ENCODE results near the gene TSPEAR. TPM values are rescaled to one million over a fixed set of nuclear protein-coding genes. Genes with fewer than 3 reads are reported as not detected.

TSPEAR gene
- total and polyA plus RNA-seq, 2 of the 13 experiments (the other 11 are each of a cell fraction or from before 2014, with no cell fraction given) = 0.07 to 0.32 TPM

DNA sequence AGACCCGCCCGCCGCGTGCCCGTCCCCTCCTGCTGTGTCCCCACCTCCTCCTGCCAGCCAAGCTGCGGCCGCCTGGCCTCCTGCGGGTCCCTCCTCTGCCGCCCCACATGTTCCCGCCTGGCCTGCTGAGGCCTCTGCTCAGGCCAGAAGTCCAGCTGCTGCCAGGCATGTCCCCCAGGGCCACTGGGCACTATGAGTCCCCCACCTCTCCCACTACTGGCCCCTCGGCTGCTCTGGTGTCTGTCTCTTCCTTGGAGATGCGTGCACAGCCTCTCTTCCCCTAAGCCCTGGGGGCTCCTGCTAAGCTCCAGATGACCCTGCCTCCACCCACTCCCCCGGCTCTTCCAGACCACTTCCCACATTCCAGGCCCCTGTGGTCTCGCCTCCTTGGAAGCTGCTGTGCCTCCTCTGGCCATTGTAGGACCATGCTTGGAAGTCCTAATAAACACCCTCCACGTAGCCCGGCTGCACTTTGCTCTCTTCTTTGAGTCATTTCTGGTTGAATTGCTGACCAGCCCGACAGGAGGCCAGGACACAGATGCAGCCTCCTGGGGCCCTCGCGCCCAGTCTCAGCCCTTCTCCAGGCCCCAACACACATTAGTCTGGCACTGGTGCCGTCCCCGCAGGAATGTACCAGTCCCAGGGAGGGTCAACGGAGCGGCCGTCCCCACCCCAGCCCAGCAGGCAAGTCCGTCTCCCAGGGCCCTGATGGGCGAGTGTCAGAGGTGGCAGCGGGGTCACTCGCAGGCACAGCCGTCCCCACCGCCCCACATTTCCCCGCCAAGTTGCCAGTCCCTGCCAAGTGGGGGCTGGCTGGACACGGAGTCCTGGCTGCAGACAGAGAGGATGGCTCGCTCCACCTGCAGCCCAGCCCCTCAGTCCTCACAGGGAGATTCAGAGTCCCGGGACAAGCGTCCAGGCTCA lies 13.3 kb downstream of the TSPEAR start (continued):
- TF ChIP-seq CCAR2 (optimal IDR thresholded peaks at IDR 0.05; ENCODE audit: low read depth, low read length) = no peak
- TF ChIP-seq, protein P1, sequence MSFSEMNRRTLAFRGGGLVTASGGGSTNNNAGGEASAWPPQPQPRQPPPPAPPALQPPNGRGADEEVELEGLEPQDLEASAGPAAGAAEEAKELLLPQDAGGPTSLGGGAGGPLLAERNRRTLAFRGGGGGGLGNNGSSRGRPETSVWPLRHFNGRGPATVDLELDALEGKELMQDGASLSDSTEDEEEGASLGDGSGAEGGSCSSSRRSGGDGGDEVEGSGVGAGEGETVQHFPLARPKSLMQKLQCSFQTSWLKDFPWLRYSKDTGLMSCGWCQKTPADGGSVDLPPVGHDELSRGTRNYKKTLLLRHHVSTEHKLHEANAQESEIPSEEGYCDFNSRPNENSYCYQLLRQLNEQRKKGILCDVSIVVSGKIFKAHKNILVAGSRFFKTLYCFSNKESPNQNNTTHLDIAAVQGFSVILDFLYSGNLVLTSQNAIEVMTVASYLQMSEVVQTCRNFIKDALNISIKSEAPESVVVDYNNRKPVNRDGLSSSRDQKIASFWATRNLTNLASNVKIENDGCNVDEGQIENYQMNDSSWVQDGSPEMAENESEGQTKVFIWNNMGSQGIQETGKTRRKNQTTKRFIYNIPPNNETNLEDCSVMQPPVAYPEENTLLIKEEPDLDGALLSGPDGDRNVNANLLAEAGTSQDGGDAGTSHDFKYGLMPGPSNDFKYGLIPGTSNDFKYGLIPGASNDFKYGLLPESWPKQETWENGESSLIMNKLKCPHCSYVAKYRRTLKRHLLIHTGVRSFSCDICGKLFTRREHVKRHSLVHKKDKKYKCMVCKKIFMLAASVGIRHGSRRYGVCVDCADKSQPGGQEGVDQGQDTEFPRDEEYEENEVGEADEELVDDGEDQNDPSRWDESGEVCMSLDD (CRISPR knock-in tag; IDR thresholded peaks at IDR 0.05; ENCODE audit: borderline replicate concordance) = no peak
- TF ChIP-seq FOXA1 (IDR thresholded peaks at IDR 0.05) = no peak
- no peak for TF ChIP-seq FOXA1 (CRISPR knock-in tag; IDR thresholded peaks at IDR 0.05)
- TF ChIP-seq FOXJ3 (CRISPR knock-in tag; IDR thresholded peaks at IDR 0.05; ENCODE audit: borderline replicate concordance) = no peak
- TF ChIP-seq ZFY (CRISPR knock-in tag; IDR thresholded peaks at IDR 0.05) = no peak; the same call in 1 of the 2 replicates
- TF ChIP-seq DMAP1 (CRISPR knock-in tag; IDR thresholded peaks at IDR 0.05) = peak; percentile 40
- TF ChIP-seq ONECUT2 (CRISPR knock-in tag; IDR thresholded peaks at IDR 0.05) = no peak
- TF ChIP-seq NFYC (CRISPR knock-in tag; IDR thresholded peaks at IDR 0.05) = no peak
- TF ChIP-seq CEBPB (IDR thresholded peaks at IDR 0.05; ENCODE audit: borderline replicate concordance, low read depth, low read length) = no peak
- 0 out of 2 replicates have a peak, but pooled peaks have one; percentile 60 for TF ChIP-seq ZNF451 (CRISPR knock-in tag; IDR thresholded peaks at IDR 0.05)
- TF ChIP-seq, protein P2, sequence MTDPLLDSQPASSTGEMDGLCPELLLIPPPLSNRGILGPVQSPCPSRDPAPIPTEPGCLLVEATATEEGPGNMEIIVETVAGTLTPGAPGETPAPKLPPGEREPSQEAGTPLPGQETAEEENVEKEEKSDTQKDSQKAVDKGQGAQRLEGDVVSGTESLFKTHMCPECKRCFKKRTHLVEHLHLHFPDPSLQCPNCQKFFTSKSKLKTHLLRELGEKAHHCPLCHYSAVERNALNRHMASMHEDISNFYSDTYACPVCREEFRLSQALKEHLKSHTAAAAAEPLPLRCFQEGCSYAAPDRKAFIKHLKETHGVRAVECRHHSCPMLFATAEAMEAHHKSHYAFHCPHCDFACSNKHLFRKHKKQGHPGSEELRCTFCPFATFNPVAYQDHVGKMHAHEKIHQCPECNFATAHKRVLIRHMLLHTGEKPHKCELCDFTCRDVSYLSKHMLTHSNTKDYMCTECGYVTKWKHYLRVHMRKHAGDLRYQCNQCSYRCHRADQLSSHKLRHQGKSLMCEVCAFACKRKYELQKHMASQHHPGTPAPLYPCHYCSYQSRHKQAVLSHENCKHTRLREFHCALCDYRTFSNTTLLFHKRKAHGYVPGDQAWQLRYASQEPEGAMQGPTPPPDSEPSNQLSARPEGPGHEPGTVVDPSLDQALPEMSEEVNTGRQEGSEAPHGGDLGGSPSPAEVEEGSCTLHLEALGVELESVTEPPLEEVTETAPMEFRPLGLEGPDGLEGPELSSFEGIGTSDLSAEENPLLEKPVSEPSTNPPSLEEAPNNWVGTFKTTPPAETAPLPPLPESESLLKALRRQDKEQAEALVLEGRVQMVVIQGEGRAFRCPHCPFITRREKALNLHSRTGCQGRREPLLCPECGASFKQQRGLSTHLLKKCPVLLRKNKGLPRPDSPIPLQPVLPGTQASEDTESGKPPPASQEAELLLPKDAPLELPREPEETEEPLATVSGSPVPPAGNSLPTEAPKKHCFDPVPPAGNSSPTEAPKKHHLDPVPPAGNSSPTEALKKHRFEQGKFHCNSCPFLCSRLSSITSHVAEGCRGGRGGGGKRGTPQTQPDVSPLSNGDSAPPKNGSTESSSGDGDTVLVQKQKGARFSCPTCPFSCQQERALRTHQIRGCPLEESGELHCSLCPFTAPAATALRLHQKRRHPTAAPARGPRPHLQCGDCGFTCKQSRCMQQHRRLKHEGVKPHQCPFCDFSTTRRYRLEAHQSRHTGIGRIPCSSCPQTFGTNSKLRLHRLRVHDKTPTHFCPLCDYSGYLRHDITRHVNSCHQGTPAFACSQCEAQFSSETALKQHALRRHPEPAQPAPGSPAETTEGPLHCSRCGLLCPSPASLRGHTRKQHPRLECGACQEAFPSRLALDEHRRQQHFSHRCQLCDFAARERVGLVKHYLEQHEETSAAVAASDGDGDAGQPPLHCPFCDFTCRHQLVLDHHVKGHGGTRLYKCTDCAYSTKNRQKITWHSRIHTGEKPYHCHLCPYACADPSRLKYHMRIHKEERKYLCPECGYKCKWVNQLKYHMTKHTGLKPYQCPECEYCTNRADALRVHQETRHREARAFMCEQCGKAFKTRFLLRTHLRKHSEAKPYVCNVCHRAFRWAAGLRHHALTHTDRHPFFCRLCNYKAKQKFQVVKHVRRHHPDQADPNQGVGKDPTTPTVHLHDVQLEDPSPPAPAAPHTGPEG (CRISPR knock-in tag; IDR thresholded peaks at IDR 0.05) = peak; percentile 46; the same call in 1 of the 2 replicates
- 0 out of 2 replicates have a peak, but pooled peaks have one; percentile 36 for TF ChIP-seq RARA (CRISPR knock-in tag; IDR thresholded peaks at IDR 0.05)
- no peak for TF ChIP-seq SMAD9 (CRISPR knock-in tag; IDR thresholded peaks at IDR 0.05)
- no peak for TF ChIP-seq MAZ (IDR thresholded peaks at IDR 0.05; ENCODE audit: borderline replicate concordance, low read depth, low read length)
- TF ChIP-seq MAZ (CRISPR knock-in tag; IDR thresholded peaks at IDR 0.05; ENCODE audit: low read depth) = no peak
- no peak for TF ChIP-seq POLR2G (IDR thresholded peaks at IDR 0.05; ENCODE audit: low read depth, low read length)
- TF ChIP-seq ZMYM3 (CRISPR knock-in tag; IDR thresholded peaks at IDR 0.05) = peak; percentile 76
- TF ChIP-seq, protein P3, sequence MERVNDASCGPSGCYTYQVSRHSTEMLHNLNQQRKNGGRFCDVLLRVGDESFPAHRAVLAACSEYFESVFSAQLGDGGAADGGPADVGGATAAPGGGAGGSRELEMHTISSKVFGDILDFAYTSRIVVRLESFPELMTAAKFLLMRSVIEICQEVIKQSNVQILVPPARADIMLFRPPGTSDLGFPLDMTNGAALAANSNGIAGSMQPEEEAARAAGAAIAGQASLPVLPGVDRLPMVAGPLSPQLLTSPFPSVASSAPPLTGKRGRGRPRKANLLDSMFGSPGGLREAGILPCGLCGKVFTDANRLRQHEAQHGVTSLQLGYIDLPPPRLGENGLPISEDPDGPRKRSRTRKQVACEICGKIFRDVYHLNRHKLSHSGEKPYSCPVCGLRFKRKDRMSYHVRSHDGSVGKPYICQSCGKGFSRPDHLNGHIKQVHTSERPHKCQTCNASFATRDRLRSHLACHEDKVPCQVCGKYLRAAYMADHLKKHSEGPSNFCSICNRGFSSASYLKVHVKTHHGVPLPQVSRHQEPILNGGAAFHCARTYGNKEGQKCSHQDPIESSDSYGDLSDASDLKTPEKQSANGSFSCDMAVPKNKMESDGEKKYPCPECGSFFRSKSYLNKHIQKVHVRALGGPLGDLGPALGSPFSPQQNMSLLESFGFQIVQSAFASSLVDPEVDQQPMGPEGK (CRISPR knock-in tag; IDR thresholded peaks at IDR 0.05) = peak; percentile 47; the same call in 1 of the 2 replicates
- peak; percentile 32; the same call in 1 of the 2 replicates for TF ChIP-seq HOXA3 (CRISPR knock-in tag; IDR thresholded peaks at IDR 0.05)
